ENCODE measurements around the gene CUX1. TPM values are rescaled to one million over a fixed set of nuclear protein-coding genes. Genes with fewer than 3 reads are reported as not detected.

The CUX1 gene
- total RNA-seq, 4 donors from 2014 or later: 58.2 to 295 (median 76.9) TPM

DNA sequence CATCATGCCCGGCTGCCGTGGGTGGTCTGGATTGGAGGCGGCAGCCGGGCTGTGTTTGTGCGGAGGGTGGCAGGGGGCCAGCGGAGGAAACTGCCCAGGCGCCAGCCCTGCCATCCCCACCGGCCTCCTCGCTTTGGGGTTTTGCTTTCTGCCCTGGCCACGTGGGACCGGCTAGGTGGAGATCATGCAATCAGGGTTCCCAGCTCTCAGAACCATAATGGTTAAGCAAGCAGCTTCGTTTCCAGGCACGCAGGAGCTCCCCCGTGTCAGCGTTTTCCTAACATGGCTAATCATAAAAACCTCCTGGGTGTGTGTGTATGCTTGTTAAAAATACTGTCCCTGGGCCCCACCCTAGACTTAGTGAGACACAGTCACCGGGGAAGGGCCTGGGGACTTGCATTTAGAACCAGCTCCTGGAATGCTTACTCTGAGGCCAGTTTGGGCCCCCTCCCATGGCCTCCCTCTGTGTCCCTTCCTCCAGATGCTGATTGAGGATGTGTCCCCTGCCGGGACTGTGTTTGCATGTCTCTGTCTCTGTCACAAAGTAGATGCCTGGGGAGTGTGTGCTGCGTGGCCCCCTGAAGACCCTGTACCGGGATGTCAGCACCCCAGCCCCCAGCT, 119.3 kb downstream of the CUX1 start:
- TF ChIP-seq POLR2A (IDR thresholded peaks at IDR 0.05): no peak
- TF ChIP-seq, protein P1, sequence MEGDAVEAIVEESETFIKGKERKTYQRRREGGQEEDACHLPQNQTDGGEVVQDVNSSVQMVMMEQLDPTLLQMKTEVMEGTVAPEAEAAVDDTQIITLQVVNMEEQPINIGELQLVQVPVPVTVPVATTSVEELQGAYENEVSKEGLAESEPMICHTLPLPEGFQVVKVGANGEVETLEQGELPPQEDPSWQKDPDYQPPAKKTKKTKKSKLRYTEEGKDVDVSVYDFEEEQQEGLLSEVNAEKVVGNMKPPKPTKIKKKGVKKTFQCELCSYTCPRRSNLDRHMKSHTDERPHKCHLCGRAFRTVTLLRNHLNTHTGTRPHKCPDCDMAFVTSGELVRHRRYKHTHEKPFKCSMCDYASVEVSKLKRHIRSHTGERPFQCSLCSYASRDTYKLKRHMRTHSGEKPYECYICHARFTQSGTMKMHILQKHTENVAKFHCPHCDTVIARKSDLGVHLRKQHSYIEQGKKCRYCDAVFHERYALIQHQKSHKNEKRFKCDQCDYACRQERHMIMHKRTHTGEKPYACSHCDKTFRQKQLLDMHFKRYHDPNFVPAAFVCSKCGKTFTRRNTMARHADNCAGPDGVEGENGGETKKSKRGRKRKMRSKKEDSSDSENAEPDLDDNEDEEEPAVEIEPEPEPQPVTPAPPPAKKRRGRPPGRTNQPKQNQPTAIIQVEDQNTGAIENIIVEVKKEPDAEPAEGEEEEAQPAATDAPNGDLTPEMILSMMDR (IDR thresholded peaks at IDR 0.05): no peak
- peaks cover 0 to 16% of the 10 kb centered on the region in 2 donors for H3K4me1 ChIP-seq
- H3K36me3 ChIP-seq: no peaks in the 10 kb centered on the region
- no peaks in the 10 kb centered on the region for H3K9me3 ChIP-seq
- H3K27ac ChIP-seq: peak overlapping the region; percentile 83 to 95
- peak; percentile 60 to 69 for DNase-seq
- peak overlapping the region; percentile 9 to 27 for H3K4me3 ChIP-seq
- intact Hi-C loops (cut with DNase I; ENCODE audit: low total_unique reads): no loop called here
- no peaks in the 10 kb centered on the region for H3K27me3 ChIP-seq

DNA sequence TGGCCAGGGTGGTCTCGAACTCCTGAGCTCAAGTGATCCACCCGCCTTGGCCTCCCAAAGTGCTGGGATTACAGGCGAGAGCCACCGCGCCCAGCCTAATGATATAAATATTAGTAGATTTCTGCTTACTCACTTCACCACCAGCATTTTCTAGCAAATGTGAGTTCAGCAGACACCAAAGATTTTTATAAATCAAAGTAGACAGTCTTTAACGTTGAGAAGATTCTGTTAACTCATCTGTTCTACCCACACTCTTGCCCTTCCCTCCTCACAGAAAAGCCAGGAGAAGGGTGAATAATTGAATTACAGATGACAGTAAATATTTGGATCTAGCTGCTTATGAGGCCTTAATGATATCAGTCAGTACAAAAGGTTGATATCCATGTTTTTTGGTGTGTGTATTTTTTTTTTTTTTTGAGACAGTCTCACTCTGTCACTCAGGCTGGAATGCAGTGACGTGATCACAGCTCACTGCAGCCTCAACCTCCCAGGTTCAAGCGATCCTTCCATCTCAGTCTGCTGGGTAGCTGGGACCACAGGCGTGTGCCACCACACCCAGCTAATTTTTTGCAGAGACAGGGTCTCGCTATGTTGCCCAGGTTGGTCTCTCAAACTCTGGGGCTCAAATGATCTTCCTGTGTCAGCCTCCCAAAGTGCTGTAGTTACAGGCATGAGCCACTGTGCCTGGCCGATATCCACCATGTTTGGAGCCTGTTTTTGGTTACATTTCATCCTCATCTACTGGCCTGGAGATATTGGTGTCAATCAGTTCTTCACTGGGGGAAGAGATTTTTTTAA, 120.5 kb downstream of the CUX1 start:
- Histone ChIP-seq H3K9me3 (no peaks in the 10 kb centered on the region), H3K4me1 (peaks cover 9 to 21% of the 10 kb centered on the region in 2 donors), H3K36me3 (no peaks in the 10 kb centered on the region), H3K27ac (peak overlapping the region; percentile 83 to 95), H3K27me3 (no peaks in the 10 kb centered on the region), H3K4me3 (no peak overlapping the region)
- no peak for TF ChIP-seq POLR2A (IDR thresholded peaks at IDR 0.05)
- TF ChIP-seq, protein P1 (IDR thresholded peaks at IDR 0.05): no peak
- no peak for DNase-seq
- intact Hi-C loops (cut with DNase I; ENCODE audit: low total_unique reads): no loop called here

DNA sequence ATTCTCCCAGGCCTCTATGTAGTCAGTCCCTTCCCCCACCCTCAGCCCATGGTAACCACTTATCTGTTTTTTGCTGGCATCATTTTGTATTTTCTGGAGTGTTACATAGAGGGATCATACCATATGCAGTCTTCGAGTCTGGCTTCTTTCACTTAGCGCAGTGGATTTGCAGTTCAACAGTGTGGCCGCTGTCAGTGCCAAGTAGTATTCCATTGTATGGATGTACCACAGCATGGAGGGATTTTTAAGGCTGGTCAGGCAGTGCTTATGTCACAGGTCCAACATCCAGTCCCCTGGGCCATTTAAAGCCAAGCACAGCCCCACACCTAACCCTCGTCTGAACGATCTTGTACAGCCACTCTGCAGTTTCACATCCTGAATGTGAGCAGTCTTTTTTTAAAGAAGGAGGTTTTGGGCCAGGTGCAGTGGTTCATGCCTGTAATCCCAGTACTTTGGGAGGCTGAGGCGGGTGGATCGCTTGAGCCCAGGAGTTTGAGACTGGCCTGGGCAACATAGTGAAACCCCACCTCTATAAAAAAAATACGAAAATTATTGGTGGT, 121.8 kb downstream of the CUX1 start:
- no peaks in the 10 kb centered on the region for H3K9me3 ChIP-seq
- TF ChIP-seq, protein P1 (IDR thresholded peaks at IDR 0.05): no peak
- no peak for TF ChIP-seq POLR2A (IDR thresholded peaks at IDR 0.05)
- H3K27ac ChIP-seq: peak overlapping the region; percentile 88 to 95
- no peaks in the 10 kb centered on the region for H3K36me3 ChIP-seq
- intact Hi-C loops (cut with DNase I; ENCODE audit: low total_unique reads): no loop called here
- H3K4me3 ChIP-seq: no peak overlapping the region
- no peak for DNase-seq
- H3K4me1 ChIP-seq: peaks cover 15 to 21% of the 10 kb centered on the region in 2 donors
- H3K27me3 ChIP-seq: no peaks in the 10 kb centered on the region

DNA sequence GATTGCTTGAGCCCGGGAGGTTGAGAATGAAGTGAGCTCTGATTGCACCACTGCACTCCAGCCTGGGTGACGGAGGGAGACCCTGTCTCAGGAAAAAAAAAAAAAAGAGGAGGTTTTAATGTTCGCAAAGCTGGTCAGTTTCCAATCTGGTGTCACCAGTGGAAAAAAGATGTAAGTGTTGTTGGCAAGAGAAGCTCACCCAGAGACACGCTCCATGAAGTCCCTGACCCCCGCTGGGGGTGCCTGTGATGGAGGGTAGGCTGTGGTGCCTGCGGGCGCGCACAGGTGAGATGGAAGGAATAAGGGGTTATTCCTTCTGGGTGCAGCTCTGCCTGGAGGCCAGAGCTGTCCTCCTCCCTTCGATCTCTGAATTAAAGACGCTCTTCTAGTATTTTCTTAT, 122.7 kb downstream of the CUX1 start:
- H3K4me3 ChIP-seq: no peak overlapping the region
- TF ChIP-seq, protein P1 (IDR thresholded peaks at IDR 0.05): no peak
- no peak for TF ChIP-seq POLR2A (IDR thresholded peaks at IDR 0.05)
- H3K4me1 ChIP-seq: peaks cover 21 to 24% of the 10 kb centered on the region in 2 donors
- no peaks in the 10 kb centered on the region for H3K27me3 ChIP-seq
- no peaks in the 10 kb centered on the region for H3K9me3 ChIP-seq
- intact Hi-C loops (cut with DNase I; ENCODE audit: low total_unique reads): no loop called here
- no peaks in the 10 kb centered on the region for H3K36me3 ChIP-seq
- peak overlapping the region; percentile 88 to 95 for H3K27ac ChIP-seq
- DNase-seq: no peak

DNA sequence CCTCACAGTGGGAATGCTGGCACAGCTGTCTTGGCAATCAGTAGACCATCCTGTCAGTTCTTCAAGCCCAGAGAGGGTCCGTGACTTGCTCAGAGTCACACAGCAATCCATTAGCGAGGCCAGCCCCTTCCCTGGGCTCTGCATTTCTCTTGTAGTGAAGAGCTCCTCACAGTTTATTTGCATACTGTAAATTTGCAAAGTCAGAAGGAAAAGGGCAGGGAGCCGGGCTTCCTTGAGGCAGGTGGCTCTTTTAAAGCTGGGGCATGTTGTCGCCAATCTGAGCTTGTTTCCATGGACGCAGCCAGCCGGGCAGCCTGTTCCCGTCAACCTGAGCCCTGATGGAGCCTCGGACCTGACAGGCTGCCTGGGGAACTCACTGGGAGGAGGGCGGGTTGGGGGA, 123.4 kb downstream of the CUX1 start:
- Histone ChIP-seq H3K27ac (peak overlapping the region; percentile 88 to 95), H3K36me3 (no peaks in the 10 kb centered on the region), H3K27me3 (no peaks in the 10 kb centered on the region), H3K4me3 (no peak overlapping the region), H3K9me3 (no peaks in the 10 kb centered on the region), H3K4me1 (peaks cover 21 to 25% of the 10 kb centered on the region in 2 donors)
- intact Hi-C loops (cut with DNase I; ENCODE audit: low total_unique reads): no loop called here
- TF ChIP-seq POLR2A (IDR thresholded peaks at IDR 0.05): no peak
- TF ChIP-seq, protein P1 (IDR thresholded peaks at IDR 0.05): no peak
- peak in 1 of 2 donors; percentile 44 for DNase-seq

Measured in uterus (tissue), 4 donors.